HepG2 (cell line): ENCODE results near the gene FAM89B. TPM values are rescaled to one million over a fixed set of nuclear protein-coding genes. Genes with fewer than 3 reads are reported as not detected.

Experiments
- ADNP ChIP-seq: sonication (generic); formaldehyde crosslinking; IDR thresholded peaks from 2 replicates; pipeline ENCODE4 v1.4.0; 2020; ENCODE audit warnings: missing genetic modification reagents
- ATAD3A ChIP-seq: sonication (generic); formaldehyde crosslinking; IDR thresholded peaks from 2 replicates; pipeline ENCODE4 v1.4.0; 2020; ENCODE audit warnings: missing genetic modification reagents
- PHF21A ChIP-seq: sonication (generic); formaldehyde crosslinking; IDR thresholded peaks from 2 replicates; pipeline ENCODE4 v1.5.0; 2020; ENCODE audit warnings: mild to moderate bottlenecking, missing genetic modification reagents
- SUZ12 ChIP-seq: fragments of 150-350 bp; IDR thresholded peaks from 2 replicates; pipeline ENCODE4 v1.6.1; 2014; ENCODE audit warnings: low read depth, low read length
- TERF1 ChIP-seq: sonication (generic); formaldehyde crosslinking; IDR thresholded peaks from 2 replicates; pipeline ENCODE4 v1.8.0; 2022; ENCODE audit warnings: mild to moderate bottlenecking, missing genetic modification reagents, moderate library complexity
- ZBTB40 ChIP-seq, 2 experiments: fragments of 450-650 bp in 1 of 2; sonication (generic) in 1 of 2; formaldehyde crosslinking in 1 of 2; IDR thresholded peaks; 2 replicates each; pipeline versions ENCODE4 v1.6.1 to v1.8.0; 2016 to 2022; ENCODE audit warnings: antibody characterized with exemption in 1 of 2, mild to moderate bottlenecking in 1 of 2, missing genetic modification reagents in 1 of 2
- ZNF281 ChIP-seq: sonication (generic); formaldehyde crosslinking; IDR thresholded peaks from 2 replicates; pipeline ENCODE4 v1.4.0; 2020; ENCODE audit warnings: missing genetic modification reagents, borderline replicate concordance
- ZNF350 ChIP-seq: sonication (generic); formaldehyde crosslinking; IDR thresholded peaks from 2 replicates; pipeline ENCODE4 v1.4.0; 2020; ENCODE audit warnings: mild to moderate bottlenecking, low read depth, missing genetic modification reagents, borderline replicate concordance
- ZNF432 ChIP-seq: sonication (generic); formaldehyde crosslinking; IDR thresholded peaks from 2 replicates; pipeline ENCODE4 v1.5.0; 2020; ENCODE audit warnings: missing genetic modification reagents, mild to moderate bottlenecking, borderline replicate concordance
- ZNF687 ChIP-seq: sonication (generic); formaldehyde crosslinking; IDR thresholded peaks from 2 replicates; pipeline ENCODE4 v1.5.1; 2020; ENCODE audit warnings: mild to moderate bottlenecking, missing genetic modification reagents, moderate library complexity
- polyA plus RNA-seq, 8 experiments: library from polyadenylated mRNA; depleted of rRNA in 3 of 8; stranded (reverse) in 7 of 8; unstranded in 1 of 8; fragments of >200 nt; fragmentation: Illumina TruSeq in 4 of 8; extraction: Trizol in 4 of 8; gene quantifications; 2 replicates each; pipeline versions ENCODE4 v1.2.1 to v1.2.3, GENCODE V29; 2011 to 2016; ENCODE audit warnings: low read depth in 4 of 8, missing spikeins in 1 of 8, mixed read lengths in 1 of 8; ENCODE audit not compliant: insufficient read depth in 1 of 8
- total RNA-seq, 5 experiments: library from RNA; depleted of rRNA; stranded (reverse); fragments of >200 nt; fragmentation: Illumina TruSeq; extraction: Trizol; gene quantifications; 2 replicates each; pipeline ENCODE4 v1.2.3, GENCODE V29; 2016; ENCODE audit warnings: low read depth in 1 of 5

FAM89B gene
- total and polyA plus RNA-seq, 2 of the 13 experiments (the other 11 are each of a cell fraction or from before 2014, with no cell fraction given), result 5.7 to 8.0 TPM

- TF ChIP-seq ZNF687, result peak; percentile 87
- TF ChIP-seq ZNF350 (CRISPR knock-in tag), result peak; percentile 54; the same call in 1 of the 2 replicates
- no peak for TF ChIP-seq TERF1
- no peak for TF ChIP-seq ATAD3A
- no peak for TF ChIP-seq SUZ12
- TF ChIP-seq ADNP (CRISPR knock-in tag), result peak; percentile 87
- no peak for TF ChIP-seq ZBTB40 (IDR thresholded peaks at IDR 0.05)
- peak; percentile 5; the same call in 1 of the 2 replicates for TF ChIP-seq ZBTB40 (CRISPR knock-in tag; IDR thresholded peaks at IDR 0.05)
- TF ChIP-seq PHF21A (CRISPR knock-in tag), result peak; percentile 70
- peak; percentile 88 for TF ChIP-seq ZNF281
- no peak for TF ChIP-seq ZNF432 (CRISPR knock-in tag)
Observed at GRCh38 chr11:65529475-65530156, 42.7 kb upstream of the FAM89B start (continued).
